OCI-LY3 (cell line): Measurements from ENCODE around the gene PTPN13.

Source experiments
- CTCF ChIP-seq: fragments of 200-600, 300-600 bp; sonication (generic); IDR thresholded peaks from 2 replicates; pipeline ENCODE4 v1.5.1; 2014; ENCODE audit warnings: antibody characterized with exemption, low read length, low read depth
- EZH2phosphoT487 ChIP-seq: fragments of 200-600 bp; shearing (Covaris generic); IDR thresholded peaks from 2 replicates; pipeline ENCODE4 v1.6.1; 2018; ENCODE audit warnings: antibody characterized with exemption, mixed run types, low read depth

- no peak for TF ChIP-seq CTCF
- no peak for TF ChIP-seq EZH2phosphoT487
Measured at GRCh38 chr4:86741846-86742245, 147.7 kb downstream of the PTPN13 start.
